ENCODE data around the gene HSD11B2. TPM values are rescaled to one million over a fixed set of nuclear protein-coding genes. Genes with fewer than 3 reads are reported as not detected.

Gene HSD11B2
- total and polyA plus RNA-seq, 2 of the 4 experiments (the other 2 are of a cell fraction), result 0.26 TPM; not detected in 1

- Histone ChIP-seq H3K4me3 (ENCODE audit: insufficient read depth, low read depth, low read length) (no peak overlapping the region), H3K23ac (ENCODE audit: low read depth, low read length) (no peak overlapping the region), H3K9me3 (ENCODE audit: control insufficient read depth, insufficient read depth, low read length) (no peaks in the 10 kb centered on the region), H3K9me1 (ENCODE audit: insufficient read depth, low read length) (no peaks in the 10 kb centered on the region; the same call in 1 of the 2 replicates), H3K27ac (ENCODE audit: insufficient read depth, low read length) (no peak overlapping the region), H2BK120ac (ENCODE audit: low read depth, low read length) (no peak overlapping the region), H2BK20ac (ENCODE audit: low read depth, low read length) (no peak overlapping the region), H3K79me1 (ENCODE audit: low read depth in 1 of 2, low read length in 2 of 2) (no peaks in the 10 kb centered on the region), H2BK15ac (ENCODE audit: low read depth, low read length) (no peak overlapping the region), H2AK9ac (replicated peaks; ENCODE audit: low read depth, low read length, poor library complexity) (no peak overlapping the region), H3K56ac (ENCODE audit: extremely low read depth, insufficient read depth, low read length) (no peak overlapping the region), H3K36me3 (ENCODE audit: control insufficient read depth, insufficient read depth, low read length) (no peaks in the 10 kb centered on the region), H2BK5ac (ENCODE audit: low read depth, low read length, poor library complexity, severe bottlenecking) (no peak overlapping the region), H3K14ac (replicated peaks; ENCODE audit: low read depth, low read length) (no peak overlapping the region), H3K4me1 (ENCODE audit: control insufficient read depth, insufficient read depth, low read length) (no peaks in the 10 kb centered on the region), H3K4me2 (ENCODE audit: low read depth, low read length) (no peak overlapping the region), H3K27me3 (ENCODE audit: control insufficient read depth, insufficient read depth, low read length) (peaks cover 33% of the 10 kb centered on the region), H2AK5ac (ENCODE audit: low read depth, low read length) (no peak overlapping the region), H4K8ac (ENCODE audit: low read depth in 2 of 2, low read length in 2 of 2) (no peak overlapping the region), H3K9ac (ENCODE audit: low read depth, low read length) (no peak overlapping the region), H3K18ac (ENCODE audit: low read depth, low read length) (no peak overlapping the region), H3K4ac (ENCODE audit: low read depth, low read length) (no peak overlapping the region), H4K91ac (ENCODE audit: insufficient read depth, low read depth, low read length) (no peak overlapping the region), H4K20me1 (ENCODE audit: insufficient read depth, low read length) (no peaks in the 10 kb centered on the region), H4K5ac (ENCODE audit: low read depth, low read length) (no peak overlapping the region), H2AFZ (replicated peaks; ENCODE audit: low read length, poor library complexity) (no peak overlapping the region)
- WGBS, 2 experiments (ENCODE audit: extremely low coverage in 2 of 2, insufficient read length in 1 of 2), result 89% methylated on average over 1 of the region's 8 CpGs; no CpG with 5 or more reads in 1 of the 2 experiments
- ATAC-seq (ENCODE audit: low read depth), result no peak
- in situ Hi-C loops (cut with MboI; ENCODE audit: low sequenced_read_pairs), result no loop called here
- no peak for DNase-seq
- BruUV-seq (replicated peaks), result no TSS peak
- no peak for TF ChIP-seq RCOR1 (IDR thresholded peaks at IDR 0.05; ENCODE audit: insufficient replicate concordance, low read length)
- TF ChIP-seq USF2 (IDR thresholded peaks at IDR 0.05; ENCODE audit: low read depth, low read length), result no peak
- no peak for TF ChIP-seq CEBPB (IDR thresholded peaks at IDR 0.05; ENCODE audit: low read depth, low read length)
- ChIA-PET POLR2A (ENCODE audit: unreplicated experiment) (interaction anchor here (0.8 kb wide), 1 partner anchor 43 kb away, joined by 3 read pairs; no protein-coding TSS in a partner anchor), CTCF (interaction anchor here (0.6 to 1.0 kb wide), 2 partner anchors 8 to 15 kb away, joined by 3 read pairs; no protein-coding TSS in a partner anchor)
- dilution Hi-C loops (cut with HindIII; ENCODE audit: low sequenced_read_pairs, unreplicated experiment), result no loop called here
- intact Hi-C loops (cut with micrococcal nuclease), result loop anchor here (5.0 kb wide), 1 partner anchor 38 kb away; no protein-coding TSS in a partner anchor
Observed at GRCh38 chr16:67384778-67385510, 46.0 kb upstream of the HSD11B2 start.

All from IMR-90 (cell line).